ENCODE data around the gene LRRC7. TPM values are rescaled to one million over a fixed set of nuclear protein-coding genes. Genes with fewer than 3 reads are reported as not detected.

Gene LRRC7
- total RNA-seq, 1 donor from 2014 or later, result 11.5 TPM

GRCh38 chr1:70171512-70171911, 603.8 kb downstream of the LRRC7 start:
- Histone ChIP-seq H3K4me3 (ENCODE audit: low read length in 3 of 3) (no peak overlapping the region), H3K27ac (ENCODE audit: low read depth, low read length) (no peak overlapping the region), H3K9ac (ENCODE audit: low read depth in 1 of 3, low read length in 3 of 3) (no peak overlapping the region), H3K36me3 (ENCODE audit: control insufficient read depth in 3 of 3, insufficient read depth in 3 of 3, low read length in 3 of 3) (peaks cover 0 to 12% (median 7%) of the 10 kb centered on the region in 3 donors), H3K4me1 (ENCODE audit: control insufficient read depth in 3 of 3, insufficient read depth in 3 of 3, low read length in 3 of 3) (no peaks in the 10 kb centered on the region), H3K27me3 (ENCODE audit: control insufficient read depth in 3 of 3, insufficient read depth in 3 of 3, low read length in 3 of 3) (no peaks in the 10 kb centered on the region), H3K9me3 (ENCODE audit: control insufficient read depth in 3 of 3, low read length in 3 of 3) (no peaks in the 10 kb centered on the region)
